Measurements from ENCODE around the gene EFCAB7. TPM values are rescaled to one million over a fixed set of nuclear protein-coding genes. Genes with fewer than 3 reads are reported as not detected.

The EFCAB7 gene
- total RNA-seq, 1 donor from 2014 or later: 3.7 TPM

- no peaks in the 10 kb centered on the region for H3K79me2 ChIP-seq (ENCODE audit: insufficient read depth, low read length)
- Mint-ChIP-seq H3K27me3 (ENCODE audit: low read depth, unreplicated experiment) (no peaks in the 10 kb centered on the region), H3K4me3 (ENCODE audit: unreplicated experiment) (no peak overlapping the region), H3K36me3 (ENCODE audit: low read depth, unreplicated experiment) (no peaks in the 10 kb centered on the region), H3K27ac (ENCODE audit: unreplicated experiment) (no peak overlapping the region), H3K4me1 (ENCODE audit: low read depth, unreplicated experiment) (peaks cover 1% of the 10 kb centered on the region), H3K9me3 (ENCODE audit: unreplicated experiment) (no peaks in the 10 kb centered on the region)
- no peaks in the 10 kb centered on the region for H3K27me3 ChIP-seq (ENCODE audit: insufficient read depth, low read length)
- H4K20me1 ChIP-seq (ENCODE audit: insufficient read depth, low read length): no peaks in the 10 kb centered on the region
- no peak overlapping the region for H3K4me2 ChIP-seq (ENCODE audit: low read length)
- H3K4me3 ChIP-seq (ENCODE audit: insufficient read depth, low read depth, low read length): no peak overlapping the region
- no peak overlapping the region for H2AFZ ChIP-seq (ENCODE audit: low read depth, low read length)
- H3K4me1 ChIP-seq (ENCODE audit: insufficient read depth, low read length): no peaks in the 10 kb centered on the region
- TF ChIP-seq CTCF (IDR thresholded peaks at IDR 0.05; ENCODE audit: insufficient read depth, low read depth, low read length) (no peak), EZH2 (IDR thresholded peaks at IDR 0.05; ENCODE audit: insufficient read depth, low read length) (no peak)
- no peak overlapping the region for H3K27ac ChIP-seq (ENCODE audit: low read depth, low read length)
- FAIRE-seq (no peak), DNase-seq (ENCODE audit: low read depth) (peak; percentile 44)
- no peaks in the 10 kb centered on the region for H3K36me3 ChIP-seq (ENCODE audit: insufficient read depth, low read length)
- no peaks in the 10 kb centered on the region for H3K9me3 ChIP-seq (ENCODE audit: insufficient read depth, low read depth, low read length)
- no peak overlapping the region for H3K9ac ChIP-seq (ENCODE audit: low read length)
These were observed 24.4 kb downstream of the EFCAB7 start for GRCh38 chr1:63547621-63548294.

GRCh38 chr1:63548303-63548702, 25.0 kb downstream of the EFCAB7 start:
- FAIRE-seq (no peak), DNase-seq (ENCODE audit: low read depth) (no peak)
- no peak overlapping the region for H3K4me3 Mint-ChIP-seq (ENCODE audit: unreplicated experiment)
- no peaks in the 10 kb centered on the region for H3K36me3 Mint-ChIP-seq (ENCODE audit: low read depth, unreplicated experiment)
- Histone ChIP-seq H3K4me2 (ENCODE audit: low read length) (no peak overlapping the region), H3K27ac (ENCODE audit: low read depth, low read length) (no peak overlapping the region), H3K27me3 (ENCODE audit: insufficient read depth, low read length) (no peaks in the 10 kb centered on the region), H3K9me3 (ENCODE audit: insufficient read depth, low read depth, low read length) (no peaks in the 10 kb centered on the region), H2AFZ (ENCODE audit: low read depth, low read length) (no peak overlapping the region), H4K20me1 (ENCODE audit: insufficient read depth, low read length) (no peaks in the 10 kb centered on the region), H3K4me1 (ENCODE audit: insufficient read depth, low read length) (no peaks in the 10 kb centered on the region), H3K36me3 (ENCODE audit: insufficient read depth, low read length) (no peaks in the 10 kb centered on the region), H3K4me3 (ENCODE audit: insufficient read depth, low read depth, low read length) (no peak overlapping the region), H3K79me2 (ENCODE audit: insufficient read depth, low read length) (no peaks in the 10 kb centered on the region), H3K9ac (ENCODE audit: low read length) (no peak overlapping the region)
- H3K27me3 Mint-ChIP-seq (ENCODE audit: low read depth, unreplicated experiment): no peaks in the 10 kb centered on the region
- no peak overlapping the region for H3K27ac Mint-ChIP-seq (ENCODE audit: unreplicated experiment)
- TF ChIP-seq CTCF (IDR thresholded peaks at IDR 0.05; ENCODE audit: insufficient read depth, low read depth, low read length) (no peak), EZH2 (IDR thresholded peaks at IDR 0.05; ENCODE audit: insufficient read depth, low read length) (no peak)
- peaks cover 1% of the 10 kb centered on the region for H3K4me1 Mint-ChIP-seq (ENCODE audit: low read depth, unreplicated experiment)
- no peaks in the 10 kb centered on the region for H3K9me3 Mint-ChIP-seq (ENCODE audit: unreplicated experiment)

- Histone ChIP-seq H3K4me1 (ENCODE audit: insufficient read depth, low read length) (no peaks in the 10 kb centered on the region), H3K4me3 (ENCODE audit: insufficient read depth, low read depth, low read length) (no peak overlapping the region), H3K9me3 (ENCODE audit: insufficient read depth, low read depth, low read length) (no peaks in the 10 kb centered on the region), H2AFZ (ENCODE audit: low read depth, low read length) (no peak overlapping the region), H3K36me3 (ENCODE audit: insufficient read depth, low read length) (no peaks in the 10 kb centered on the region), H3K4me2 (ENCODE audit: low read length) (no peak overlapping the region), H3K9ac (ENCODE audit: low read length) (no peak overlapping the region), H3K27ac (ENCODE audit: low read depth, low read length) (no peak overlapping the region), H4K20me1 (ENCODE audit: insufficient read depth, low read length) (no peaks in the 10 kb centered on the region), H3K79me2 (ENCODE audit: insufficient read depth, low read length) (no peaks in the 10 kb centered on the region), H3K27me3 (ENCODE audit: insufficient read depth, low read length) (no peaks in the 10 kb centered on the region)
- no peak overlapping the region for H3K4me3 Mint-ChIP-seq (ENCODE audit: unreplicated experiment)
- no peak for FAIRE-seq
- no peaks in the 10 kb centered on the region for H3K27me3 Mint-ChIP-seq (ENCODE audit: low read depth, unreplicated experiment)
- no peak for TF ChIP-seq CTCF (IDR thresholded peaks at IDR 0.05; ENCODE audit: insufficient read depth, low read depth, low read length)
- H3K36me3 Mint-ChIP-seq (ENCODE audit: low read depth, unreplicated experiment): no peaks in the 10 kb centered on the region
- H3K9me3 Mint-ChIP-seq (ENCODE audit: unreplicated experiment): no peaks in the 10 kb centered on the region
- no peak for DNase-seq (ENCODE audit: low read depth)
- H3K27ac Mint-ChIP-seq (ENCODE audit: unreplicated experiment): no peak overlapping the region
- H3K4me1 Mint-ChIP-seq (ENCODE audit: low read depth, unreplicated experiment): peaks cover 1% of the 10 kb centered on the region
These were observed 25.6 kb downstream of the EFCAB7 start for GRCh38 chr1:63548877-63549276.

Measured in astrocyte (in vitro differentiated cells and primary cell).